IPS-15b (cell line): ENCODE results near the gene SORCS1.

Experiments
- H3K27me3 ChIP-seq: one replicate; pipeline ENCODE4 v1.6.1; 2013; ENCODE audit warnings: low read length; ENCODE audit not compliant: control insufficient read depth, insufficient read depth
- H3K36me3 ChIP-seq: one replicate; pipeline ENCODE4 v1.6.1; 2013; ENCODE audit warnings: low read length; ENCODE audit not compliant: control insufficient read depth, insufficient read depth
- H3K4me1 ChIP-seq: one replicate; pipeline ENCODE4 v1.6.1; 2013; ENCODE audit warnings: mild to moderate bottlenecking, low read length; ENCODE audit not compliant: control insufficient read depth, insufficient read depth
- H3K4me3 ChIP-seq: one replicate; pipeline ENCODE4 v1.5.1; 2013; ENCODE audit warnings: low read depth, low read length
- H3K9ac ChIP-seq: one replicate; pipeline ENCODE4 v1.6.1; 2013; ENCODE audit warnings: low read depth, mild to moderate bottlenecking, low read length
- H3K9me3 ChIP-seq: one replicate; pipeline ENCODE4 v1.6.1; 2013; ENCODE audit warnings: mild to moderate bottlenecking, low read length; ENCODE audit not compliant: control insufficient read depth, insufficient read depth

The SORCS1 gene

GRCh38 chr10:107010531-107010930 lies 154.0 kb downstream of the SORCS1 start:
- H3K4me3 ChIP-seq, result no peak overlapping the region
- no peaks in the 10 kb centered on the region for H3K9me3 ChIP-seq
- H3K9ac ChIP-seq, result no peak overlapping the region
- H3K36me3 ChIP-seq, result no peaks in the 10 kb centered on the region
- no peaks in the 10 kb centered on the region for H3K27me3 ChIP-seq
- no peaks in the 10 kb centered on the region for H3K4me1 ChIP-seq

GRCh38 chr10:107004362-107004761 lies 160.1 kb downstream of the SORCS1 start:
- H3K9me3 ChIP-seq, result no peaks in the 10 kb centered on the region
- no peak overlapping the region for H3K9ac ChIP-seq
- no peaks in the 10 kb centered on the region for H3K36me3 ChIP-seq
- H3K4me3 ChIP-seq, result no peak overlapping the region
- H3K27me3 ChIP-seq, result no peaks in the 10 kb centered on the region
- H3K4me1 ChIP-seq, result no peaks in the 10 kb centered on the region

- Histone ChIP-seq H3K4me1 (no peaks in the 10 kb centered on the region), H3K4me3 (no peak overlapping the region)
These were observed 162.4 kb downstream of the SORCS1 start for GRCh38 chr10:107002068-107002467.

GRCh38 chr10:106999118-106999707 lies 165.3 kb downstream of the SORCS1 start:
- H3K36me3 ChIP-seq, result no peaks in the 10 kb centered on the region
- no peaks in the 10 kb centered on the region for H3K27me3 ChIP-seq
- H3K9me3 ChIP-seq, result no peaks in the 10 kb centered on the region
- no peak overlapping the region for H3K4me3 ChIP-seq
- H3K9ac ChIP-seq, result no peak overlapping the region
- H3K4me1 ChIP-seq, result no peaks in the 10 kb centered on the region

More at GRCh38 chr10:107002068-107002467, 162.4 kb downstream of the SORCS1 start:
- no peaks in the 10 kb centered on the region for H3K36me3 ChIP-seq
- no peak overlapping the region for H3K9ac ChIP-seq
- H3K9me3 ChIP-seq, result no peaks in the 10 kb centered on the region
- H3K27me3 ChIP-seq, result no peaks in the 10 kb centered on the region

- Histone ChIP-seq H3K27me3 (no peaks in the 10 kb centered on the region), H3K4me1 (no peaks in the 10 kb centered on the region), H3K36me3 (no peaks in the 10 kb centered on the region), H3K4me3 (no peak overlapping the region), H3K9me3 (no peaks in the 10 kb centered on the region), H3K9ac (no peak overlapping the region)
These were observed 166.8 kb downstream of the SORCS1 start for GRCh38 chr10:106997721-106998120.

GRCh38 chr10:106996510-106996909 lies 168.0 kb downstream of the SORCS1 start:
- Histone ChIP-seq H3K36me3 (no peaks in the 10 kb centered on the region), H3K9me3 (no peaks in the 10 kb centered on the region), H3K27me3 (no peaks in the 10 kb centered on the region), H3K9ac (no peak overlapping the region), H3K4me1 (no peaks in the 10 kb centered on the region), H3K4me3 (no peak overlapping the region)

- Histone ChIP-seq H3K27me3 (no peaks in the 10 kb centered on the region), H3K4me3 (no peak overlapping the region), H3K4me1 (no peaks in the 10 kb centered on the region), H3K36me3 (no peaks in the 10 kb centered on the region), H3K9me3 (no peaks in the 10 kb centered on the region), H3K9ac (no peak overlapping the region)
These were observed 172.5 kb downstream of the SORCS1 start for GRCh38 chr10:106992055-106992454.

- Histone ChIP-seq H3K36me3 (no peaks in the 10 kb centered on the region), H3K9me3 (no peaks in the 10 kb centered on the region), H3K4me1 (no peaks in the 10 kb centered on the region), H3K9ac (no peak overlapping the region), H3K4me3 (no peak overlapping the region), H3K27me3 (no peaks in the 10 kb centered on the region)
These were observed 173.4 kb downstream of the SORCS1 start for GRCh38 chr10:106991091-106991490.

GRCh38 chr10:106987362-106987761 lies 177.1 kb downstream of the SORCS1 start:
- H3K4me1 ChIP-seq, result no peaks in the 10 kb centered on the region
- H3K9me3 ChIP-seq, result no peaks in the 10 kb centered on the region
- no peak overlapping the region for H3K9ac ChIP-seq
- H3K4me3 ChIP-seq, result no peak overlapping the region
- H3K36me3 ChIP-seq, result no peaks in the 10 kb centered on the region
- no peaks in the 10 kb centered on the region for H3K27me3 ChIP-seq

GRCh38 chr10:106982268-106982667 lies 182.2 kb downstream of the SORCS1 start:
- Histone ChIP-seq H3K27me3 (no peaks in the 10 kb centered on the region), H3K9me3 (no peaks in the 10 kb centered on the region), H3K4me1 (no peaks in the 10 kb centered on the region), H3K4me3 (no peak overlapping the region), H3K9ac (no peak overlapping the region), H3K36me3 (no peaks in the 10 kb centered on the region)

GRCh38 chr10:106981452-106982075 lies 182.9 kb downstream of the SORCS1 start:
- Histone ChIP-seq H3K4me3 (no peak overlapping the region), H3K27me3 (no peaks in the 10 kb centered on the region), H3K4me1 (no peaks in the 10 kb centered on the region), H3K9ac (no peak overlapping the region), H3K9me3 (no peaks in the 10 kb centered on the region), H3K36me3 (no peaks in the 10 kb centered on the region)
